ENCODE measurements around the gene PROC.

The PROC gene

DNA sequence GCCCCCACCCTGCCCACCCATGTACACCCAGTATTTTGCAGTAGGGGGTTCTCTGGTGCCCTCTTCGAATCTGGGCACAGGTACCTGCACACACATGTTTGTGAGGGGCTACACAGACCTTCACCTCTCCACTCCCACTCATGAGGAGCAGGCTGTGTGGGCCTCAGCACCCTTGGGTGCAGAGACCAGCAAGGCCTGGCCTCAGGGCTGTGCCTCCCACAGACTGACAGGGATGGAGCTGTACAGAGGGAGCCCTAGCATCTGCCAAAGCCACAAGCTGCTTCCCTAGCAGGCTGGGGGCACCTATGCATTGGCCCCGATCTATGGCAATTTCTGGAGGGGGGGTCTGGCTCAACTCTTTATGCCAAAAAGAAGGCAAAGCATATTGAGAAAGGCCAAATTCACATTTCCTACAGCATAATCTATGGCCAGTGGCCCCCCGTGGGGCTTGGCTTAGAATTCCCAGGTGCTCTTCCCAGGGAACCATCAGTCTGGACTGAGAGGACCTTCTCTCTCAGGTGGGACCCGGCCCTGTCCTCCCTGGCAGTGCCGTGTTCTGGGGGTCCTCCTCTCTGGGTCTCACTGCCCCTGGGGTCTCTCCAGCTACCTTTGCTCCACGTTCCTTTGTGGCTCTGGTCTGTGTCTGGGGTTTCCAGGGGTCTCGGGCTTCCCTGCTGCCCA, 9.3 kb downstream of the PROC start:
- Histone ChIP-seq H3K27ac (ENCODE audit: low read depth, low read length) (no peak overlapping the region), H3K9ac (ENCODE audit: low read depth in 1 of 2, low read length in 2 of 2) (no peak overlapping the region), H3K4me1 (ENCODE audit: control insufficient read depth in 1 of 2, insufficient read depth in 2 of 2, low read length in 2 of 2) (peaks cover 0 to 4% of the 10 kb centered on the region in 2 donors), H3K4me3 (ENCODE audit: low read depth in 1 of 2, low read length in 2 of 2) (no peak overlapping the region), H3K27me3 (ENCODE audit: control insufficient read depth in 1 of 2, insufficient read depth in 2 of 2, low read length in 2 of 2) (peaks cover 0 to under 1% of the 10 kb centered on the region in 2 donors), H3K36me3 (ENCODE audit: control insufficient read depth in 1 of 2, insufficient read depth in 2 of 2, low read length in 2 of 2) (no peaks in the 10 kb centered on the region), H3K9me3 (ENCODE audit: control insufficient read depth in 1 of 2, low read length in 2 of 2) (no peaks in the 10 kb centered on the region)

DNA sequence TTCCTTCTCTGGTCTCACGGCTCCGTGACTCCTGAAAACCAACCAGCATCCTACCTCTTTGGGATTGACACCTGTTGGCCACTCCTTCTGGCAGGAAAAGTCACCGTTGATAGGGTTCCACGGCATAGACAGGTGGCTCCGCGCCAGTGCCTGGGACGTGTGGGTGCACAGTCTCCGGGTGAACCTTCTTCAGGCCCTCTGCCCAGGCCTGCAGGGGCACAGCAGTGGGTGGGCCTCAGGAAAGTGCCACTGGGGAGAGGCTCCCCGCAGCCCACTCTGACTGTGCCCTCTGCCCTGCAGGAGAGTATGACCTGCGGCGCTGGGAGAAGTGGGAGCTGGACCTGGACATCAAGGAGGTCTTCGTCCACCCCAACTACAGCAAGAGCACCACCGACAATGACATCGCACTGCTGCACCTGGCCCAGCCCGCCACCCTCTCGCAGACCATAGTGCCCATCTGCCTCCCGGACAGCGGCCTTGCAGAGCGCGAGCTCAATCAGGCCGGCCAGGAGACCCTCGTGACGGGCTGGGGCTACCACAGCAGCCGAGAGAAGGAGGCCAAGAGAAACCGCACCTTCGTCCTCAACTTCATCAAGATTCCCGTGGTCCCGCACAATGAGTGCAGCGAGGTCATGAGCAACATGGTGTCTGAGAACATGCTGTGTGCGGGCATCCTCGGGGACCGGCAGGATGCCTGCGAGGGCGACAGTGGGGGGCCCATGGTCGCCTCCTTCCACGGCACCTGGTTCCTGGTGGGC, 10.0 kb downstream of the PROC start:
- H3K27me3 ChIP-seq (ENCODE audit: control insufficient read depth in 1 of 2, insufficient read depth in 2 of 2, low read length in 2 of 2) = no peaks in the 10 kb centered on the region
- H3K4me3 ChIP-seq (ENCODE audit: low read depth in 1 of 2, low read length in 2 of 2) = no peak overlapping the region
- no peaks in the 10 kb centered on the region for H3K9me3 ChIP-seq (ENCODE audit: control insufficient read depth in 1 of 2, low read length in 2 of 2)

DNA sequence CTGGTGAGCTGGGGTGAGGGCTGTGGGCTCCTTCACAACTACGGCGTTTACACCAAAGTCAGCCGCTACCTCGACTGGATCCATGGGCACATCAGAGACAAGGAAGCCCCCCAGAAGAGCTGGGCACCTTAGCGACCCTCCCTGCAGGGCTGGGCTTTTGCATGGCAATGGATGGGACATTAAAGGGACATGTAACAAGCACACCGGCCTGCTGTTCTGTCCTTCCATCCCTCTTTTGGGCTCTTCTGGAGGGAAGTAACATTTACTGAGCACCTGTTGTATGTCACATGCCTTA, 10.5 kb downstream of the PROC start:
- no peak overlapping the region for H3K27ac ChIP-seq (ENCODE audit: low read depth, low read length)
- no peaks in the 10 kb centered on the region for H3K36me3 ChIP-seq (ENCODE audit: control insufficient read depth in 1 of 2, insufficient read depth in 2 of 2, low read length in 2 of 2)
- H3K9ac ChIP-seq (ENCODE audit: low read depth in 1 of 2, low read length in 2 of 2) = no peak overlapping the region
- no peaks in the 10 kb centered on the region for H3K27me3 ChIP-seq (ENCODE audit: control insufficient read depth in 1 of 2, insufficient read depth in 2 of 2, low read length in 2 of 2)
- H3K9me3 ChIP-seq (ENCODE audit: control insufficient read depth in 1 of 2, low read length in 2 of 2) = no peaks in the 10 kb centered on the region
- H3K4me3 ChIP-seq (ENCODE audit: low read depth in 1 of 2, low read length in 2 of 2) = no peak overlapping the region
- H3K4me1 ChIP-seq (ENCODE audit: control insufficient read depth in 1 of 2, insufficient read depth in 2 of 2, low read length in 2 of 2) = no peaks in the 10 kb centered on the region

More for the DNA sequence above, 10.0 kb downstream of the PROC start:
- Histone ChIP-seq H3K9ac (ENCODE audit: low read depth in 1 of 2, low read length in 2 of 2) (no peak overlapping the region), H3K36me3 (ENCODE audit: control insufficient read depth in 1 of 2, insufficient read depth in 2 of 2, low read length in 2 of 2) (no peaks in the 10 kb centered on the region), H3K4me1 (ENCODE audit: control insufficient read depth in 1 of 2, insufficient read depth in 2 of 2, low read length in 2 of 2) (peaks cover 0 to 3% of the 10 kb centered on the region in 2 donors), H3K27ac (ENCODE audit: low read depth, low read length) (no peak overlapping the region)

GRCh38 chr2:127429291-127429690, 11.1 kb downstream of the PROC start:
- H3K9ac ChIP-seq (ENCODE audit: low read depth in 1 of 2, low read length in 2 of 2) = no peak overlapping the region
- no peaks in the 10 kb centered on the region for H3K4me1 ChIP-seq (ENCODE audit: control insufficient read depth in 1 of 2, insufficient read depth in 2 of 2, low read length in 2 of 2)
- H3K27ac ChIP-seq (ENCODE audit: low read depth, low read length) = no peak overlapping the region
- no peaks in the 10 kb centered on the region for H3K9me3 ChIP-seq (ENCODE audit: control insufficient read depth in 1 of 2, low read length in 2 of 2)
- no peak overlapping the region for H3K4me3 ChIP-seq (ENCODE audit: low read depth in 1 of 2, low read length in 2 of 2)
- H3K27me3 ChIP-seq (ENCODE audit: control insufficient read depth in 1 of 2, insufficient read depth in 2 of 2, low read length in 2 of 2) = no peaks in the 10 kb centered on the region
- no peaks in the 10 kb centered on the region for H3K36me3 ChIP-seq (ENCODE audit: control insufficient read depth in 1 of 2, insufficient read depth in 2 of 2, low read length in 2 of 2)

DNA sequence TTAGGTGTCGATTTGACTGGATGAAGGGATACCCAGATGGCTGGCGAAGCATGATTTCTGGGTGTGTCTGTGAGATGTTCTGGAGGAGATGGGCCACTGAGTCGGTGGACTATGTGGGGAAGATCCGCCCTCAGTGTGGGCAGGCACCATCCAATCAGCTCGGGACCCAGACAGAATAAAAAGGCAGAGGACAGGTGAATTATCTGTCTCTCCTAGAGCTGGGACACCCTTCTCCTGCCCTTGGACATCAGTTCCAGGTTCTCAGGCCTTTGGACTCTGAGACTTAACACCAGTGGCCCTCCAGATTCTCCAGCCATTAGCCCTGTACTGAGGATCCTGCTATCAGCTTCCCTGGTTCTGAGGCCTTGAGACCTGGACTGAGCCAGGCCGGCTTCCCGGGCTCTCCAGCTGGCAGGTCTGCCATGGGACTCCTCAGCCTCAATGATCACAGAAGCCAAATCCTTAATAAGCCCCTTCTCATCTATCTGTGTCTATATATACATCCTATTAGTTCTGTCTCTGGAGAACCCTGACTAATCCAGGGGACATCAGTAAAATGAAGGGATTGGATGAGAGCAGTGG, 11.7 kb downstream of the PROC start:
- no peak overlapping the region for H3K4me3 ChIP-seq (ENCODE audit: low read depth in 1 of 2, low read length in 2 of 2)
- no peaks in the 10 kb centered on the region for H3K27me3 ChIP-seq (ENCODE audit: control insufficient read depth in 1 of 2, insufficient read depth in 2 of 2, low read length in 2 of 2)
- no peaks in the 10 kb centered on the region for H3K9me3 ChIP-seq (ENCODE audit: control insufficient read depth in 1 of 2, low read length in 2 of 2)
- no peaks in the 10 kb centered on the region for H3K36me3 ChIP-seq (ENCODE audit: control insufficient read depth in 1 of 2, insufficient read depth in 2 of 2, low read length in 2 of 2)
- no peak overlapping the region for H3K9ac ChIP-seq (ENCODE audit: low read depth in 1 of 2, low read length in 2 of 2)
- H3K27ac ChIP-seq (ENCODE audit: low read depth, low read length) = no peak overlapping the region
- no peaks in the 10 kb centered on the region for H3K4me1 ChIP-seq (ENCODE audit: control insufficient read depth in 1 of 2, insufficient read depth in 2 of 2, low read length in 2 of 2)

- Histone ChIP-seq H3K9ac (ENCODE audit: low read depth in 1 of 2, low read length in 2 of 2) (no peak overlapping the region), H3K27ac (ENCODE audit: low read depth, low read length) (no peak overlapping the region)
These were observed 13.3 kb downstream of the PROC start for GRCh38 chr2:127431408-127432023.

DNA sequence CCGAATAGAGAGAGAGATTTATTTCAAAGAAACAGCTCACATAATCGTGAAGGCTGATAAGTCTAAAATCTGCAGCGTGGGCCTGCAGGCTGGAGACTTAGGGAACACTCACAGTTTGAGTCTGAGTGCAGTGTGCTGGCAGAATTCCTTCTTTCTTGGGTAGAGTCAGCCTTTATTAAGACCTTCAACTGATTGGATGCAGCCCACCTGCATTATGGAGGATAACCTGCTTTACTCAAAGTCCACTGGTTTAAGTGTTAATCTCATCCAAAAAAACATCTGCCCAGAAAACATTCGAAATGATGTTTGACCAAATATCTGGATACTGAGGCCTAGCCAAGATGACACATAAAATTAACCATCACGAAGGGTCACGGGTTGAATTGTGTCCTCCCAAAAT, 16.3 kb downstream of the PROC start:
- Histone ChIP-seq H3K4me1 (ENCODE audit: control insufficient read depth in 1 of 2, insufficient read depth in 2 of 2, low read length in 2 of 2) (peaks cover 0 to 3% of the 10 kb centered on the region in 2 donors), H3K9me3 (ENCODE audit: control insufficient read depth in 1 of 2, low read length in 2 of 2) (peaks cover 0 to under 1% of the 10 kb centered on the region in 2 donors), H3K27me3 (ENCODE audit: control insufficient read depth in 1 of 2, insufficient read depth in 2 of 2, low read length in 2 of 2) (no peaks in the 10 kb centered on the region), H3K4me3 (ENCODE audit: low read depth in 1 of 2, low read length in 2 of 2) (no peak overlapping the region), H3K27ac (ENCODE audit: low read depth, low read length) (no peak overlapping the region), H3K36me3 (ENCODE audit: control insufficient read depth in 1 of 2, insufficient read depth in 2 of 2, low read length in 2 of 2) (no peaks in the 10 kb centered on the region), H3K9ac (ENCODE audit: low read depth in 1 of 2, low read length in 2 of 2) (no peak overlapping the region)

More at GRCh38 chr2:127431408-127432023, 13.3 kb downstream of the PROC start:
- Histone ChIP-seq H3K4me3 (ENCODE audit: low read depth in 1 of 2, low read length in 2 of 2) (no peak overlapping the region), H3K4me1 (ENCODE audit: control insufficient read depth in 1 of 2, insufficient read depth in 2 of 2, low read length in 2 of 2) (no peaks in the 10 kb centered on the region), H3K27me3 (ENCODE audit: control insufficient read depth in 1 of 2, insufficient read depth in 2 of 2, low read length in 2 of 2) (no peaks in the 10 kb centered on the region), H3K9me3 (ENCODE audit: control insufficient read depth in 1 of 2, low read length in 2 of 2) (no peaks in the 10 kb centered on the region), H3K36me3 (ENCODE audit: control insufficient read depth in 1 of 2, insufficient read depth in 2 of 2, low read length in 2 of 2) (no peaks in the 10 kb centered on the region)

GRCh38 chr2:127437056-127437455, 18.8 kb downstream of the PROC start:
- Histone ChIP-seq H3K4me3 (ENCODE audit: low read depth in 1 of 2, low read length in 2 of 2) (no peak overlapping the region), H3K27ac (ENCODE audit: low read depth, low read length) (no peak overlapping the region), H3K36me3 (ENCODE audit: control insufficient read depth in 1 of 2, insufficient read depth in 2 of 2, low read length in 2 of 2) (no peaks in the 10 kb centered on the region), H3K9me3 (ENCODE audit: control insufficient read depth in 1 of 2, low read length in 2 of 2) (peaks cover 6% of the 10 kb centered on the region in 2 donors), H3K4me1 (ENCODE audit: control insufficient read depth in 1 of 2, insufficient read depth in 2 of 2, low read length in 2 of 2) (peaks cover 0 to 3% of the 10 kb centered on the region in 2 donors), H3K9ac (ENCODE audit: low read depth in 1 of 2, low read length in 2 of 2) (no peak overlapping the region), H3K27me3 (ENCODE audit: control insufficient read depth in 1 of 2, insufficient read depth in 2 of 2, low read length in 2 of 2) (no peaks in the 10 kb centered on the region)

GRCh38 chr2:127437781-127438726, 19.8 kb downstream of the PROC start:
- Histone ChIP-seq H3K9ac (ENCODE audit: low read depth in 1 of 2, low read length in 2 of 2) (no peak overlapping the region), H3K27ac (ENCODE audit: low read depth, low read length) (no peak overlapping the region), H3K4me3 (ENCODE audit: low read depth in 1 of 2, low read length in 2 of 2) (no peak overlapping the region), H3K4me1 (ENCODE audit: control insufficient read depth in 1 of 2, insufficient read depth in 2 of 2, low read length in 2 of 2) (peaks cover 0 to 3% of the 10 kb centered on the region in 2 donors), H3K9me3 (ENCODE audit: control insufficient read depth in 1 of 2, low read length in 2 of 2) (peaks cover 6% of the 10 kb centered on the region in 2 donors), H3K27me3 (ENCODE audit: control insufficient read depth in 1 of 2, insufficient read depth in 2 of 2, low read length in 2 of 2) (no peaks in the 10 kb centered on the region), H3K36me3 (ENCODE audit: control insufficient read depth in 1 of 2, insufficient read depth in 2 of 2, low read length in 2 of 2) (no peaks in the 10 kb centered on the region)
